ENCODE results near the gene ITGA11.

GRCh38 chr15:68416158-68416535 is 15.8 kb downstream of the ITGA11 start:
- TF ChIP-seq YY1 (IDR thresholded peaks at IDR 0.05; ENCODE audit: insufficient read depth, insufficient read length) (no peak), SUZ12 (IDR thresholded peaks at IDR 0.05; ENCODE audit: extremely low read depth, insufficient read depth, insufficient read length) (no peak), ZNF274 (IDR thresholded peaks at IDR 0.05; ENCODE audit: low read depth, low read length) (no peak)
